Brain microvascular endothelial cell (primary cell): ENCODE measurements around the gene STRA6.

ENCODE experiments used
- DNase-seq: peaks from one replicate; pipeline ENCODE4 v3.0.0-alpha.2; 2020
- H3K27ac ChIP-seq: fragments of 250-450 bp; sonication (Bioruptor Pico); 2 replicates; pipeline ENCODE4 v1.5.1; 2020; ENCODE audit warnings: mild to moderate bottlenecking, moderate library complexity
- H3K27me3 ChIP-seq: fragments of 250-450 bp; sonication (Bioruptor Pico); replicated peaks from 2 replicates; pipeline ENCODE4 v1.5.1; 2020; ENCODE audit warnings: mild to moderate bottlenecking
- H3K36me3 ChIP-seq: fragments of 250-450 bp; sonication (Bioruptor Pico); replicated peaks from 2 replicates; pipeline ENCODE4 v1.5.1; 2020; ENCODE audit warnings: mild to moderate bottlenecking
- H3K4me3 ChIP-seq: 2 replicates; pipeline ENCODE4 v1.5.1; 2011; ENCODE audit warnings: low read depth, mild to moderate bottlenecking, control low read depth, low read length, moderate library complexity
- in situ Hi-C: cut with HindIII; loops from 2 replicates; pipeline ENCODE4 v1.10.0; 2017; ENCODE audit warnings: low sequenced_read_pairs, low pct_ligation_motif_present
- TF ChIP-seq, protein P1 (sequence below): IDR thresholded peaks from 2 replicates; pipeline ENCODE4 v1.5.1; 2011; ENCODE audit warnings: low read depth, mild to moderate bottlenecking, moderate library complexity, low read length, control low read depth, inconsistent platforms; ENCODE audit errors: missing control alignments

STRA6 gene

DNA sequence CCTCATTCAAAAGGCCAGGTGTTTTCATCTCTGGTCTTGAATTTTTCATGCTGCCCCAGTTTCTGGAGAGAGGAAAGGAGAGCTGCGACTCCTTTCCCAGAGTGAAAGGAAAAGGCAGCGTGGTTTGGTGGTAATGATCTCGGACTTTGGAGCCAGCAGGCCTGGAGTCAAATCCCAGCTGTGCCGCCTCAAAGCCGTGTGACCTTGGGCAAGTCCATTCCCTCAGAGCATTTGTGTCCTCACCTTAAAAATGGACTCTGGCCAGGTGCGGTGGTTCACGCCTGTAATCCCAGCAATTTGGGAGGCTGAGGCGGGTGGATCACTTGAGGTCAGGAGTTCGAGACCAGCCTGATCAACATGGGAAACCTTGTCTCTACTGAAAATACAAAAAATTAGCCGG is 28.9 kb upstream of the STRA6 start:
- Histone ChIP-seq H3K27ac (no peak overlapping the region), H3K27me3 (no peaks in the 10 kb centered on the region), H3K36me3 (no peaks in the 10 kb centered on the region), H3K4me3 (no peak overlapping the region)
- no peak for DNase-seq
- in situ Hi-C loops = no loop called here
- TF ChIP-seq, protein P1, sequence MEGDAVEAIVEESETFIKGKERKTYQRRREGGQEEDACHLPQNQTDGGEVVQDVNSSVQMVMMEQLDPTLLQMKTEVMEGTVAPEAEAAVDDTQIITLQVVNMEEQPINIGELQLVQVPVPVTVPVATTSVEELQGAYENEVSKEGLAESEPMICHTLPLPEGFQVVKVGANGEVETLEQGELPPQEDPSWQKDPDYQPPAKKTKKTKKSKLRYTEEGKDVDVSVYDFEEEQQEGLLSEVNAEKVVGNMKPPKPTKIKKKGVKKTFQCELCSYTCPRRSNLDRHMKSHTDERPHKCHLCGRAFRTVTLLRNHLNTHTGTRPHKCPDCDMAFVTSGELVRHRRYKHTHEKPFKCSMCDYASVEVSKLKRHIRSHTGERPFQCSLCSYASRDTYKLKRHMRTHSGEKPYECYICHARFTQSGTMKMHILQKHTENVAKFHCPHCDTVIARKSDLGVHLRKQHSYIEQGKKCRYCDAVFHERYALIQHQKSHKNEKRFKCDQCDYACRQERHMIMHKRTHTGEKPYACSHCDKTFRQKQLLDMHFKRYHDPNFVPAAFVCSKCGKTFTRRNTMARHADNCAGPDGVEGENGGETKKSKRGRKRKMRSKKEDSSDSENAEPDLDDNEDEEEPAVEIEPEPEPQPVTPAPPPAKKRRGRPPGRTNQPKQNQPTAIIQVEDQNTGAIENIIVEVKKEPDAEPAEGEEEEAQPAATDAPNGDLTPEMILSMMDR = no peak

DNA sequence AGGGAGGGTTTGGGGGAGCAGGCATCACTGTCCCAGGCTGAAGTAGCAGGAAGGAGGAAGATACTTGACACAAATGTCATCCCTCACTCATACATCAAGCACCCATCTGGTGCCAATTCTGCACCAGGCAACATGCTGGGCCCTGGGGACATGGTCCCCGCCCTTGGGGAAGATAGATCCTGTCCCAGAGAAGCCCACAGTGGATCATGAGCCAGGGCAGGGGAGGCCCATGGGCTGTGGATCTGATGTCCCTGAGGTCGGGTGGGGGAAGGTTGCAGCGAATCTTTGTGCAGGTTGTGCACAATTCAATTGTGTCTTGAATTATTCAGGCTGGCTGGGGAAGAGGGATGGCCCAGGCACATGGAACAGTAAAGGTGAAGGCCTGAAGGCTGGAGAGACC is 27.1 kb upstream of the STRA6 start:
- no peak for DNase-seq
- Histone ChIP-seq H3K27me3 (no peaks in the 10 kb centered on the region), H3K4me3 (no peak overlapping the region), H3K27ac (no peak overlapping the region), H3K36me3 (no peaks in the 10 kb centered on the region)
- in situ Hi-C loops = no loop called here
- TF ChIP-seq, protein P1 = no peak

DNA sequence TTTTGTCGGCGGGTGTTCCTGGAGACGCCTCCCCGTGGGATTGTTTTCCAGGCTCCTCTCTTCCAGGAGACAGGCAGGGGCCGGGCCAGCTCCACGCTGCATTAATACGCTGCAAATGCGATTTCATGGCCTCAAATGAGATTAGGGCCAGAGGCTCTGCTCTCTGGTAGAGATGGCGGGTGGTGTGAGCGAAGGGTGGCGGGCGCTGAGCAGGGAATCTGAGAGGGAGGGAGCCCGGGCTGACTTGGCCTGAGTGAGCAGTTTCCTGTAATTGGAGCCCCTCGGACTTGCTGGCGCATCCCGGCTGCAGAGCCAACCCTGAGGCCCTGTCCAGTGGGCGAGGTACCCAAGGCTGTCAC is 26.1 kb upstream of the STRA6 start:
- Histone ChIP-seq H3K27me3 (no peaks in the 10 kb centered on the region), H3K4me3 (no peak overlapping the region), H3K36me3 (no peaks in the 10 kb centered on the region), H3K27ac (no peak overlapping the region)
- TF ChIP-seq, protein P1 = no peak
- no peak for DNase-seq
- in situ Hi-C loops = no loop called here

DNA sequence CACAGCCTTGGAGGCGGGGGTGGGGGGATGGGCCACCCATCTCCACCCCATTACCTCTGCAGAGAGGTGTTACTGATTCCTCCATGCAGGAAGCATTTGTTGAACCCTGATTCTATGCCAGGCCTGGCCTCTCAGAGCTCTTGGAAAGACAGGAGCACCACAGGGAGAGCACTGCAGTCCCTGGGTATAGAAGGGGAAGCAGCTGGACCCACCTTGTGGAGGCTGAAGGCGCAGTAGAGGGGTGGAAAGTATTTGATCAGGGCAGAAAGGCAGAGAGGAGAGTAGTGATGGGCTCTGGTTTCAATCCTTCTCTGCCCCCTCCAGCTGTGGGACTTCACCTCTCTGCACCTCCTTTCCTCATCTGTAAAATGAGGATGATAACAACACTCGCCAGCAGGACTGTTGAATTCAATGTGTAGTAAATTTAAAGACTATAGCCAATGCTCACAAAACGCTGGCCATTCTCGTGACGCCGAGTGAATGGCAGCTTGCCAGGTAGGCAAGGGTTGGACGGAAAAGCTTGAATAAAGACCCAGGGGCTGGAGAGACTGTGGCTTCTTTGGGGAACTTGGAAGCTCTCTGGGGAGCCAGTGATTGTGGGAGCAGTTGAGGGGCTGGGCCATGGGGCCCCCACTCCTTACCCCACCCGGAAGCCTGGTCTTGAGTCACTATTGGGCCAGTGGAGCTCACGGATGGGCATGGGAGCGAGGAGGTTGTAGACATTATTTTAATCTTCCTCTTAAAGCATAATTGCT is 25.6 kb upstream of the STRA6 start:
- TF ChIP-seq, protein P1 = no peak
- DNase-seq = no peak
- Histone ChIP-seq H3K4me3 (no peak overlapping the region), H3K27ac (no peak overlapping the region), H3K27me3 (no peaks in the 10 kb centered on the region), H3K36me3 (no peaks in the 10 kb centered on the region)
- in situ Hi-C loops = no loop called here

DNA sequence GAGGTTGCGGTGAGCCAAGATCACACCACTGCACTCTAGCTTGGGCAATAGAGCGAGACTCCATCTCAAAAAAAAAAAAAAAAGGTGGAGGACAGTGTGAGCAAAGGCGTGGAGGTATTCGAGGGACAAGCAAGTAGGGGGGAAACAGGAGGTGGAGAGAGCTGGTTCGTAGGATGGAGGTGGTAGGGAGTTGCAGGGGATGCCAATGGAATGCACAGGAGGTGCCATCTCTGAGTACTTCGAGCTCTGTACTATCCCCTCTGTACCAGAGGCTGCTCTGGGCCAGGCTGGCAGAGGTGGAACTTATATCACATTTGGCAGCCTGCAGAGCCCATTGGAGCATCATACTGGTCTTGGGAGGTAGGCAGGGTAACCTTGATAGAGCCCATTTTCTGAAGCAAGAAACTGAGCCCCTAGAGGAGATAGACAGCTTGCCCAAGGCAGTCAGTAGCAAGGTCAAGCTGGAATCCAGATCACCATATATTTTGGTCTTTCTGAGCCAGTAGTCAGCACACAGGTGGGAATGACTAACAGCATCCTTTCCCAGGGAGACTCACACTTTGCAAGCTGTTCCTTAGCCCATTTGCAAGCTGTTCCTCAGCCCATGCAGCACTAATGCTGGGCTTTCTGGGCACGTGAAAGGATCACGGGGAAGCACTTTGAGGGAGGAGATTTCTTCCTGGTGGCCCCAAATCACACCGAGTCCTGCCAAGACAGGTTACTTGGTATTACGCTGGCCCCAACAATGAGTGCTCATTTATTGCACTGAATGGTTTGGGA is 24.4 kb upstream of the STRA6 start:
- H3K27me3 ChIP-seq = no peaks in the 10 kb centered on the region
- H3K36me3 ChIP-seq = no peaks in the 10 kb centered on the region
- in situ Hi-C loops = no loop called here
- H3K27ac ChIP-seq = no peak overlapping the region
- no peak overlapping the region for H3K4me3 ChIP-seq
- TF ChIP-seq, protein P1 = no peak
- DNase-seq = no peak
